Right cardiac atrium (tissue), 5 donors: ENCODE measurements around the gene WNK1. TPM values are rescaled to one million over a fixed set of nuclear protein-coding genes. Genes with fewer than 3 reads are reported as not detected.
A peak's percentile ranks its signal among the peaks of the same experiment; 100 is the strongest.

Experiments
- ATAC-seq, 2 donors: fragments of 200-7000 bp; cut with Tn5 transposase; one replicate each; pipeline versions ENCODE4 v1.8.0 to v1.9.1; 2020; ENCODE audit warnings: moderate library complexity in 2 of 2, mild to moderate bottlenecking in 1 of 2
- DNase-seq, 3 donors: peaks; one replicate each; pipeline ENCODE4 v3.0.0-alpha.2; 2020
- H3K27ac ChIP-seq: one replicate; pipeline ENCODE4 v1.5.1; 2013; ENCODE audit warnings: mild to moderate bottlenecking, low read length, control low read depth, moderate library complexity
- H3K27me3 ChIP-seq: one replicate; pipeline ENCODE4 v1.6.1; 2013; ENCODE audit not compliant: control insufficient read depth, insufficient read depth
- H3K4me1 ChIP-seq: one replicate; pipeline ENCODE4 v1.6.1; 2013; ENCODE audit warnings: low read length; ENCODE audit not compliant: control insufficient read depth, insufficient read depth
- H3K4me3 ChIP-seq: one replicate; pipeline ENCODE4 v1.5.1; 2013; ENCODE audit warnings: low read length, control low read depth
- H3K9me3 ChIP-seq: one replicate; pipeline ENCODE4 v1.6.1; 2013; ENCODE audit warnings: low read length; ENCODE audit not compliant: control insufficient read depth
- WGBS: extraction: QIAGEN DNeasy Blood & Tissue Kit; methylation state at CpG from one replicate; pipeline ENCODE4 v1.1.7; 2013; 5-methylcytosine and 5-hydroxymethylcytosine counted together
- intact Hi-C, 4 donors: fragments of 100-400 bp; cut with DNase I; formaldehyde crosslinking; loops; one replicate each; pipeline versions ENCODE4 v1.11.0 to v1.14.0; 2022 to 2023
- polyA plus RNA-seq: library from polyadenylated mRNA; stranded (reverse); fragments of 200-250 nt; gene quantifications from one replicate; pipeline ENCODE4 v1.2.3, GENCODE V29; 2013
- total RNA-seq, 4 donors: library from RNA; stranded (reverse); fragmentation: NEBNext Ultra II Directional; extraction: Animal tissue kit (Norgen Biotek cat#: 25700); gene quantifications; one replicate each; pipeline ENCODE4 v1.2.1, GENCODE V29; 2021
- donor health status: healthy with polysubstance abuse.
- donor health status: DM: no; HTN: yes; CAD: no.
- donor health status: DM: no; HTN: no; CAD: no.
- donor health status: DM: no; HTN: yes; CAD: no; lungs with severe emphysema.
- donor health status: DM: yes; HTN: yes; CAD: no.

Gene WNK1
- total and polyA plus RNA-seq, 5 donors: 88.2 to 319 (median 249) TPM

DNA sequence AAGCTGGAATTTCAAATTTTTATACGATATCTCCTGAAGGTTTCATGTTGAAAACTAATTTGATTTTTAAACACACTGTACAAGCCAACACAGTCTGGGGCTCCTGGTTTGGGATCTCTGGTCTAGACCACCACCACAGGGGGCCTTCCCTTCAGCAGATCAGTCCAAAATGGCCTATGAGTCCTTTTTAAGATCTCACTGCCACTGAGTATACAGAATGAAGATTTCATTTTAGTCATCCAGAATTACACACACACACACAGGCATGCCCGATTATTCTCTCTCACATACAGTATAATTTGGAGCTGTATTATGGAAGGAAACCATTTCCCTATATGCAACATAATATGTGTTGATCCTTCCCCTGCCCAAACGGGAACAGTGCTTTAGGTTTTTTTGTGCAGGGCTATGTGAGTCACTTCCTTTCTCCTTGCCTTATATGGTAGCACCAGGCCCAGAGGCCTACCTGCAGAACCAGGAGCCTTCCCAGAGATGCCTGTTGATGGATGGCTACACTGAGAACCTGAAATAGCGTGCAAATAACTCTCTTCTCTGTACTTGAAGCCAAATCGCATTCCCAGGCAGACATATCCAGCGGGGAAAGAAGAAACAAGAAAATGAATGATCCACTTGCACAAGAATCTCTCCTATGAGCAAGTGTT is 28.1 kb upstream of the WNK1 start:
- DNase-seq (no peak), ATAC-seq (peak in 1 of 2 donors; percentile 45)
- 66% methylated on average over 6 of the region's 6 CpGs for WGBS
- intact Hi-C loops: no loop called here
- H3K4me3 ChIP-seq: no peak overlapping the region
- peak overlapping the region; percentile 68 for H3K27ac ChIP-seq
- H3K4me1 ChIP-seq: peaks cover 5% of the 10 kb centered on the region
- no peaks in the 10 kb centered on the region for H3K9me3 ChIP-seq
- no peaks in the 10 kb centered on the region for H3K27me3 ChIP-seq

DNA sequence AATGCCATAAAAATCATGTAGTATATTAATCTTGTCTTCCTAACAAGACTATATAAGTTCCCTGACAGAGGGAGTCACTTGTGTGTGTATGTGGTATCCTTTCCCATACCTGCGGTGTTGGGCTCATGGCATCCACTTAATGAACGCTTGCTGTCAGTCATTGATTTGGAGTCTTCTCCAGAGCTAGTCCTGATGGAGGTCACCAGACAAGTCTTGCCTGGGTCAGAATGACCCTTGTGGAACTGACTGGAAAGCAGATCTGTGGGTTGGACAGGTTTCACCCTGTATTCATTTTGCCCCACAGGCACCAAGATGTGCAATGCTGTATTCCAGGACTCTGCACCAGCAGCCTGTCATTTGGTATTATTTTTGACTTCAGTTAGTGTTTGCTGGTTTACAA is 27.3 kb upstream of the WNK1 start:
- no peak overlapping the region for H3K4me3 ChIP-seq
- intact Hi-C loops: no loop called here
- peak overlapping the region; percentile 21 for H3K27ac ChIP-seq
- 96% methylated on average over 2 of the region's 2 CpGs for WGBS
- H3K4me1 ChIP-seq: peaks cover 4% of the 10 kb centered on the region
- DNase-seq (no peak), ATAC-seq (no peak)
- H3K27me3 ChIP-seq: no peaks in the 10 kb centered on the region
- no peaks in the 10 kb centered on the region for H3K9me3 ChIP-seq

DNA sequence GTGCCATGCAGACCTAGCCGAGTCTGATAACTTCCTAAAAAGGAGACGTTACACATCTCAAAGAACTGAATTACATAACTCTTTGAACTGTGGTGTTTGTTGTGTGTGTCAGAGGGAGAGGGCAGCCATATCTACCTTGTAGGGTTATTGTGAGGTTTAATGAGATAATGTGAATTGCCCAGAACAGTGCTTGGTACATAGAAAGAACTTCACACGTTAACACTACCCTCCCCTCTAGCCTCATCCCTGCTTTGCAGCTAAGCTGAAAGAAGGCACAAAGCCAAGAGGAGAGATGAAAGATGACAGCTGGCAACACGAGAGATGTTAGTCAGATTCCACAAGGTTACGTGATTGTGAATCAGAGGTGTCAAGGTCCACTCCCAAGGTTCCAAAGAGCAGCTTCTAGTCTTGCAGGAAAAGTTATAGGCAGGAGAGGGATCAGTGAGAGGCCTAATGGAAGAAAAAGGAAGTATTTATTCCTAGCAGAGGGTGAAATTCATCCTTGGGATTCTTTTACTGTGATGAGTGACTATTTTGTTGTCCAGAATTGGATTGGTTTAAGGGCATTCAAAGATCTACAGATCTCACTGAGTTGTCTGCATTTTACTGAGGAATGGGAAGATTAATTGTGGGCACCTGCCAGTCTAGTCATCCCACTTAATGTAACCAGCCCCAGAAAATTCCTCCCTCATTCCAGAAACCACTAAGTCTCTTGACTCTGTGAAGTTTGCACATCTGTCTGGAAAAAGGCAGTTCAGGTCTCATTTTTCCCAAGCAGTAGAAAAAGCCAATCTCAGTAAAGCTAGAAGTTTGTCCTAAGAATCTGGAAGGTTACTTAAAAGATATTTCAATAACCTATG is 25.9 kb upstream of the WNK1 start:
- 48% methylated on average over 5 of the region's 5 CpGs for WGBS
- Histone ChIP-seq H3K4me1 (peaks cover 4% of the 10 kb centered on the region), H3K4me3 (no peak overlapping the region), H3K9me3 (no peaks in the 10 kb centered on the region), H3K27me3 (no peaks in the 10 kb centered on the region), H3K27ac (peak overlapping the region; percentile 88)
- DNase-seq: no peak
- intact Hi-C loops: no loop called here
- ATAC-seq: peak; percentile 91 to 94

DNA sequence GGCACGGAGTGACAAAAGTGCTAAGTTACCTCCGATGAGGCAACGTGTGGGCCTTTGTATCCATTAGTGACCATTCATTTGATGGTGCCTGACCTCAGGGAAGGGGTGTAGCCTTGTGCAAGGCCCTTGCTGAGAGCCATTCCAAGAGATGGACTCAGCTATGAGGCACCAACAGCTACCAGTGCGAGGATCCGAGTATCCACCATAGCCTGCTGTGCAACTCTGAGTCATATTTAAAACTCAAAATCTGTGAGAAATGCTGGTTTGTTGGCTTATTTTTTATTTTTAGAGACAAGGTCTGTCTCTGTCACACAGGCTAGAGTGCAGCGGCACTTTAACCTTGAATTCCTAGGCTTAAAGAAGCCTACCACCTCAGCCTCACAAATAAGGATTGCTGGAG is 25.1 kb upstream of the WNK1 start:
- H3K27ac ChIP-seq: peak overlapping the region; percentile 43
- DNase-seq: no peak
- WGBS: 94% methylated on average over 6 of the region's 6 CpGs
- no peaks in the 10 kb centered on the region for H3K27me3 ChIP-seq
- H3K9me3 ChIP-seq: no peaks in the 10 kb centered on the region
- H3K4me3 ChIP-seq: no peak overlapping the region
- peaks cover 3% of the 10 kb centered on the region for H3K4me1 ChIP-seq
- peak in 1 of 2 donors; percentile 18 for ATAC-seq
- intact Hi-C loops: no loop called here

DNA sequence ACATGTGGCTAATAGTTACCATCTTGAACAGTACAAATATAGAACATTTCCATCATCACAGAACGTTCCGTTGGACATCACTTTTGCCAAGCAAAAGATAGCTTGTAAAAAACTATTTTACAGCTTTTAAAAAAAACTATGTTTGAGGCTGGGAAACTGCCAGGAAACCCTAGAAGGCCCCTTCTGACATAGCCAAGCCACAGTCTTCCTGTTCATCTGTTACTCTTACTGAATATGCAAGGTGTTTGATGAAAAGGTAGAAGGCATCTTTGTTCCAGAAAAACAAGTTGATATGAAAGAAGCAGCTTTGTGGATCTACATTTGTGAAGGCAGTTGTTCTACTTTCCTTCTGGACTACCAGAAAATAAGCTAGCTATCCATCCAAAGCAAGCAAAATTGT is 23.6 kb upstream of the WNK1 start:
- Histone ChIP-seq H3K27me3 (no peaks in the 10 kb centered on the region), H3K9me3 (no peaks in the 10 kb centered on the region), H3K4me1 (peaks cover 2% of the 10 kb centered on the region), H3K4me3 (no peak overlapping the region), H3K27ac (no peak overlapping the region)
- no peak for ATAC-seq
- no peak for DNase-seq
- 26% methylated on average over 2 of the region's 2 CpGs for WGBS
- intact Hi-C loops: no loop called here

DNA sequence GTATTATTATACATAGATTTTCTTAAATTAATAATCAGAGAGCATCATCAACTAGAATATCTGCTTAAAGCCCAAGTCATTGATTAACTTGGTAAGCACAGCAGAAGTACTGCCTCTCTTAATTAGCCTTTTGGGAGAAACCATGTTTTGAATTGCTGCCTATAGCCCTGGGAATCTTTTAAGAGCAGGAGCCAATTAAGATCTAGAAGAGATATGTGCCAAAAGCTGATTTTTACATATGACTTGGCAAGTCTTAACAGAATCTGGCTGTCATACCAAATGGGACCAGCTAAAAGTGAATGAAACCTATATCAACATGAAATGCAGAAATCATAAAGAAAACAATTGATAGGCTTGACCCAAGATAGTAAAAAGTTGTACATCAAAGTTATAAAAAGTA is 23.2 kb upstream of the WNK1 start:
- H3K27ac ChIP-seq: no peak overlapping the region
- H3K9me3 ChIP-seq: no peaks in the 10 kb centered on the region
- ATAC-seq: no peak
- DNase-seq: no peak
- intact Hi-C loops: no loop called here
- H3K4me3 ChIP-seq: no peak overlapping the region
- H3K4me1 ChIP-seq: peaks cover 2% of the 10 kb centered on the region
- H3K27me3 ChIP-seq: no peaks in the 10 kb centered on the region

DNA sequence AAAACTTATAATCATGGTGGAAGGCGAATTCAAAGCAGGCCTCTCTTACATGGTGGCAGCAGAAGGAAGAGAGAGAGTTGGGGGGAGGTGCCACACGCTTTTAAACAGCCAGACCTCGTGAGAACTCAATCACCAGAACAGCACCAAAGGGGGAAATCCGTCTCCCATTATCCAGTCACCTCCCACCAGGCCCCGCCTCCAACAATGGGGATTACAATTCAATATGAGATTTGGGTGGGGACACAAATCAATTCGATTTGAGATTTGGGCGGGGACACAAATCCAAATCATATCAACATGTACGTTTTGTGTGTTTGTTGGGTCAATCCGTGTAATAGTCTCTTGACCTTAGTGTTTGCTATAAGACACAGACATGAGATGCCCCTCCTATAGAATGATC is 21.8 kb upstream of the WNK1 start:
- WGBS: 94% methylated on average over 9 of the region's 9 CpGs
- DNase-seq: no peak
- intact Hi-C loops: no loop called here
- no peak for ATAC-seq
- H3K4me3 ChIP-seq: no peak overlapping the region
- no peaks in the 10 kb centered on the region for H3K27me3 ChIP-seq
- no peak overlapping the region for H3K27ac ChIP-seq
- H3K4me1 ChIP-seq: peaks cover 2% of the 10 kb centered on the region
- H3K9me3 ChIP-seq: no peaks in the 10 kb centered on the region

DNA sequence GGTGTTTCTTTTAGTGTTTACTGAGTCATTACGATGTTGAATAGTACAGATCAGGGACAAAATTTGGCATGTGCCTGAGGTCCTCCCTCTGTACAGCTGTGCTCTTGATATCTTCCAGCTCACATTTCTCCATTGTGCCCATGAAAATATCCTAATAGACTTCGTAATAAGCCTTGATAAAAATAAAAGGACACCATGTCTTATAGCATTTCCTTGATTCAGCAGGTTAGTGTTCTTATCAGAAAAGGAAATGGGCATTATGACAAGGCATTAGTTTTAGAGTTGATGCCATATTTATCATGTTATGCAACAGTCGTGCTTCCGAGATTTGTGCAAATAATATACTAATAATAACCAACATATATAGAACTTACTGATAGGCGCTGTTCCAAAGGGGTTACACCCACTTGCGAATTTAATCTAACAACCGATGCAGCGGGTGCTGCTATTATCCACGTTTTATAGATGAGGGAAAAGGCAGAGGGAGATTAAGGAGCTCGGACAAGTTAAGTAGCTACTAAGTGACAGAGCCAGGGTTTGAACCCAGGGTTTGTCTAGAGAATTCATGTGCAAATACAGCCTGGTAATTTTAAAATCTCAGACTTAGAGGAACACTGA is 15.1 kb upstream of the WNK1 start:
- Histone ChIP-seq H3K9me3 (no peaks in the 10 kb centered on the region), H3K4me1 (peaks cover 1% of the 10 kb centered on the region), H3K27ac (peak overlapping the region; percentile 37), H3K4me3 (peak overlapping the region; percentile 9), H3K27me3 (no peaks in the 10 kb centered on the region)
- DNase-seq (no peak), ATAC-seq (peak; percentile 86 to 91)
- intact Hi-C loops: no loop called here
- 22% methylated on average over 10 of the region's 10 CpGs for WGBS

DNA sequence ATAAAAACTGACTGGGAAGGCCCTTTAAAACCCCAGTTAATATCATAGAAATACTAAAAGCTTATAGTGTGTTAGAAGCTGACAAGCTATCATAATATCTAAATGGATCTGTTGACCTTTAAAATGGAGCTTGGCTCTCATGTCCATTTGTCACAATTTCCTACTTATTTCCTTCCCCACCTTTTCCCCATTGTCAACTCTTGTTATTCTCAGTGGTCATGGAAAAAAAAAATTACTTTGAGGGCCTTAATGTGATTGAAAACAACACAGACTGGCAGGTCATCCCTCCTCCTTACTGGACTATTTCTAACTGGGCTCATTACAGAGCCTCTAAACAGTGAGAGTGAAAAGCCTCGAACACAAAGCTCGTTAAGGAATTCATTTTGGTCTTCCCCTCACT is 13.7 kb upstream of the WNK1 start:
- ATAC-seq (peak in 1 of 2 donors; percentile 80), DNase-seq (no peak)
- no peaks in the 10 kb centered on the region for H3K9me3 ChIP-seq
- H3K4me3 ChIP-seq: no peak overlapping the region
- WGBS: 56% methylated on average over 2 of the region's 2 CpGs
- no peaks in the 10 kb centered on the region for H3K27me3 ChIP-seq
- intact Hi-C loops: no loop called here
- H3K27ac ChIP-seq: no peak overlapping the region
- H3K4me1 ChIP-seq: peaks cover 1% of the 10 kb centered on the region

DNA sequence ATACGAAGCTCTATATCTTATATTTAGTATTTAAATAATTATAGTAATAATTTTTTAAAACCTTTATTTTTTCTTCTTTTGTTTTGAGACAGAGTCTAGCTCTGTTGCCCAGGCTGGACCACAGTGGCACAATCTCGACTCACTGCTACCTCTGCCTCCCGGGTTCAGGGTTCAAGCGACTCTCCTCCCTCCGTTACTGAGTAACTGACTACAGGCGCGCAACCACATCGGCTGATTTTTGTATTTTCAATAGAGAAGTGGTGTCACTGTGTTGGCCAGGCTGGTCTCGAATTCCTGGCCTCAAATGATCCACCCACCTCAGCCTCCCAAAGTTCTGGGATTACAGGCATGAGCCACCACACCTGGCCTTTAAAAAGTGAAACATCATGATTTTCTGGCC is 13.0 kb upstream of the WNK1 start:
- peaks cover 1% of the 10 kb centered on the region for H3K4me1 ChIP-seq
- intact Hi-C loops: no loop called here
- no peak overlapping the region for H3K27ac ChIP-seq
- H3K27me3 ChIP-seq: no peaks in the 10 kb centered on the region
- WGBS: 96% methylated on average over 9 of the region's 9 CpGs
- no peaks in the 10 kb centered on the region for H3K9me3 ChIP-seq
- H3K4me3 ChIP-seq: no peak overlapping the region
- DNase-seq (no peak), ATAC-seq (no peak)

DNA sequence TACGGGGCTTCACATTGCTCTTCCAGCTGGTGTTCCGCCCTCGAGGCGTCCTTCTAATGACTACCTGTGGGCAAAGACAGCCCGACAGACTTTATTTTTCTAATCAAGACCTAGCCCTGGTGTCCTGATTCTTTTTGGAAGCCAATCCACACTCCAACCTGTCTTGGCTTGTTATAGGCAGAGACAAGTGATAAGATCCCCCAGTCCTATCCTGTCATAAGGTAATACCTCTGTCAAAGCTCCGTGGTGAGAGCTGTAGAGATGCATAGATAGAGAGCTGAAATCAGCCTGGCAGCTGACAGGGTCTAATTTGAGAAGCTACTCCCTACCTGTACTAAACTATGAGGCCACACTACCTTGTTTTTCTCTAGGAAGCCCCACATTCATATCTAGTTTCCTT is 11.5 kb upstream of the WNK1 start:
- no peaks in the 10 kb centered on the region for H3K9me3 ChIP-seq
- DNase-seq (no peak), ATAC-seq (no peak)
- H3K4me1 ChIP-seq: peaks cover 1% of the 10 kb centered on the region
- 77% methylated on average over 6 of the region's 6 CpGs for WGBS
- H3K4me3 ChIP-seq: no peak overlapping the region
- H3K27ac ChIP-seq: no peak overlapping the region
- intact Hi-C loops: loop anchor here in 1 of 4 donors (10.0 kb wide), 1 partner anchor 76 kb away; the partner anchor contains the start of gene NINJ2
- no peaks in the 10 kb centered on the region for H3K27me3 ChIP-seq
